Measurements from ENCODE around the gene PHF21B. TPM values are rescaled to one million over a fixed set of nuclear protein-coding genes. Genes with fewer than 3 reads are reported as not detected.
"Not testable (repeated sequence)": the region's sequence is repeated elsewhere in the genome, so short reads cannot be mapped to it uniquely, and the experiment has no call there.

Gene PHF21B
- polyA plus RNA-seq, 3 donors = 4.5 to 9.3 (median 8.5) TPM

DNA sequence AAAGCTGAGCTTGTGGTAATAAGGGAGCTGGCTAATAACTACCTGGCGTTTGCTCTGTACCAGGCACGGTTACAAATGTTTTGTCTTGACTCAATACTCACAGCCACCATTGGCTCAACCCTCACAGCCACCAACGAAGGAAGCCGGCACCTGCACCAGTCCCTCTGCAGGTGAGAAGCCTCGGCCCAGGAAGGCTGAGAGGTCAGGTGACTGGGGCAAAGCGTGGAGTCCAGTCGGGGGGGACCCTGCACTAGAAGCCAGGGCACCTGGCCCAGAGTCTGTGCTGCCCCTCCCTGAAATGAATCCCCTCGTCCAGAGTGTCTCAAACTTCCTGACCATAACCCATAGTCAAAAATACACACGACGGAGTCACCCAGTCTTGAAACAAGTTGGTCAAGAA is 90.1 kb downstream of the PHF21B start:
- no peak for DNase-seq

GRCh38 chr22:44918925-44919392 is 90.8 kb downstream of the PHF21B start:
- no peak for DNase-seq

DNA sequence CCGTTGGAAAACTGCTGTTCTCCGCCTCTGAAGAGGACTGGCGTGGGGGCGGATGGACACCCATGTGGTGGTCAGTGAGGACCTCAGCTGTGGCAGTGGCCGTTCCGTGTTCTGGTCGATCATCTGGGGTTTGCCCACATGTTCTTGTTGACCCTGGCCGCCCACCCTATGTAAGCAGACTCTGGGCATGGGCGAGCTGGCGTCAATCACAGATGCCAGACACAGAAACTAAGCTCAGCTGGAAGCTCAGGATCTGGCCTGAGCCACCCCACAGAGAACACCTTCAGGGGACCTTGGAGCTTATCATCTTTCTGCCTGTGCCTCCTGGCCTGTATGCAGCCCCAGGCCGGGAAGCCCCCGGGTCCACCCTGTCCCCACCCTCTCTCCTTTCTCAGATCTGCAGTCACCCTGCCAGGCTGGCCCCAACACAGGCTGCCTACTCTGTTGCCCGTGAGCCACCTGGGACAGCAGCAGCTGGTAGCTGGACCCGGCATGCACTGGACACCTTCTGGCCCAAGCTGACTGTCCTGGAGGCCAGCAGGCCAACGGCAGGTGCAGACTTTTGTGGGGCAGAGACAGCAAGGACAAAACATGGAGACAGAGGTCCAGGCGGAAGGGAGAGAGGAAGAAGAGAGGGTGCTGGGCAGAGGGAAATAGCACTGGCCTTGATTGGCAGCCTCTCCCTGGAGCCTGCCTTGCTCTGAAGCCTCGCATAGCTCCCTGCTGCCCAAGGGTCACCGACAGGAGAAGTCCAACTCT is 91.5 kb downstream of the PHF21B start:
- DNase-seq = no peak

GRCh38 chr22:44917372-44918165 is 92.2 kb downstream of the PHF21B start:
- no peak for DNase-seq

- no peak for DNase-seq
Observed at GRCh38 chr22:44916281-44917231, 93.2 kb downstream of the PHF21B start.

GRCh38 chr22:44915441-44915840 is 94.4 kb downstream of the PHF21B start:
- DNase-seq = no peak

GRCh38 chr22:44914026-44914721 is 95.6 kb downstream of the PHF21B start:
- no peak for DNase-seq

GRCh38 chr22:44913198-44913983 is 96.4 kb downstream of the PHF21B start:
- DNase-seq = no peak

- DNase-seq = no peak
Observed at GRCh38 chr22:44909241-44909640, 100.6 kb downstream of the PHF21B start.

DNA sequence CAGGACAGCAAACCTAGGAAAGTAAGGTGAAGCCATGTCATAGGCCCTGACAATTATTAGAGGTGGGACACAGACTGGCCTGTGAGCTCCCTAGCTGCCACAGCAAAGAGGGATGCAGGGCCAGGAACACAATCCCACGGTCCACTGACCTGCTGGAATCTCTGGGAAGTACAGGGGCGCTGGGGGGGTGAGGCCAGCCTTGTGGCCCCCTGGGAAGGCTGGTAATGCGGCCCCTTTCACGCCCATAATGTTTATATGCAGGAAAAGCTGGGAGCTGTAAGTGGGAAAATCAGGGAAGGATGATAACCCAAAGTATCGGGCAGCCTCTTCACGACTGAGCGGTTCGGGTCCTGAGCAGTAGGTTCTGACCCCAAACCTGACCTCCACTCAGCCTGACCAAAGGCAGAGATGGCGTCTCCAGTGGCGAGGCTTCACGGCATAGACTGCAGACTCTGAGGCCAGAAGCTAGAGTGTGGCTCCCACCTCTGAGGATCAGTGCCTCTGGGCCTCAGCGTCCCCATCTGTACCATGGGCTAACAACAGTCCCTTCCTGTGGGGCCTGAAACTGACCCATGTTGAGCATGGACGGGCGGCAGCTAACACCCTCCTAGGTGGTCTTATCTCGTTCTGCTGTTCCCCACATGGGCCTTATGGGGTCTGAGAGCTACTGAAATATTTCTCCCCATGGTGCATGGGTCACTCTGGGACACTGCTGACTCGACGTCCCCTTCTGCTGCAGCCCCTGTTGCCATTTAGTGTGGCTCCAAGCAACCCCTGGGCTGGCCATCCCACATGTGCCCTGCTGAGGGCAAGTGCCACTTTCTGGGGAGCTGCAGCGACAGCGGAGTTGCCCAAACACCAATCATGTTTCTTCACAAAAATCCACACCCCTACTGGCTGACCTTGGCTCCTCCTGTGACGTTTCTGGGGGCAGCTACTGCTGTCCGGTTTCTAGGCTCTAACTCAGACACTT is 101.8 kb downstream of the PHF21B start:
- DNase-seq = no peak

DNA sequence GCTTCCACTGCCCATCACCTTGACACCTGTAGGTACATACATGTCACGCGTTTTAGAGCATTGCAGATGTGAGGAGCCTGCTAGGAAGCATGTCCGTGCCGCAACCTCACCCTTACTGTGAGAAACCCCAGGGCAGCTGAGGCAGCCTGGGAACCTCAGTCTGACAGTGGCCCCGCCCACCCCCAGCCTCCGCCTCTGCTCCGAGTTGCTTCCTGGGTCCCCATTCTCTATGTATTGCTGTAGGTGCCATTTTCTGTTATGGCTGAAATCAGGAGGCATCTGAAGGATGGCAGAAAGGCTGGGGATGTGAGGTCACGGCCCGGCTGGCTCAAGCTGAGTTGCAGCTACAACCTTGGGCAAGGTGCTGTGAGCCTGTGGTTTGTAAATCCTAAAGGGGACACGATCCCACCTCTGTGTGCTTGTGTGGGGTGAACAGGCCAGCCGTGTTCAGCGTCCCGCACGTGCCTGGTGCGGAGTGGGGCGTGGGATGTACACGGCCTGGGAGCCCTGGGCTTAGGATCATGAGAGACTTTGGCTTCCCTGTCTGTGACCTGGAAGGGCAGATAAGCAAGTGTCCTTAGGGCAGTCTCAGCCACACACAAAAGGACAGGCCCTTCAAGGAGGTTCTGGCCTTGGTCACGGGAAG is 102.7 kb downstream of the PHF21B start:
- DNase-seq = no peak

DNA sequence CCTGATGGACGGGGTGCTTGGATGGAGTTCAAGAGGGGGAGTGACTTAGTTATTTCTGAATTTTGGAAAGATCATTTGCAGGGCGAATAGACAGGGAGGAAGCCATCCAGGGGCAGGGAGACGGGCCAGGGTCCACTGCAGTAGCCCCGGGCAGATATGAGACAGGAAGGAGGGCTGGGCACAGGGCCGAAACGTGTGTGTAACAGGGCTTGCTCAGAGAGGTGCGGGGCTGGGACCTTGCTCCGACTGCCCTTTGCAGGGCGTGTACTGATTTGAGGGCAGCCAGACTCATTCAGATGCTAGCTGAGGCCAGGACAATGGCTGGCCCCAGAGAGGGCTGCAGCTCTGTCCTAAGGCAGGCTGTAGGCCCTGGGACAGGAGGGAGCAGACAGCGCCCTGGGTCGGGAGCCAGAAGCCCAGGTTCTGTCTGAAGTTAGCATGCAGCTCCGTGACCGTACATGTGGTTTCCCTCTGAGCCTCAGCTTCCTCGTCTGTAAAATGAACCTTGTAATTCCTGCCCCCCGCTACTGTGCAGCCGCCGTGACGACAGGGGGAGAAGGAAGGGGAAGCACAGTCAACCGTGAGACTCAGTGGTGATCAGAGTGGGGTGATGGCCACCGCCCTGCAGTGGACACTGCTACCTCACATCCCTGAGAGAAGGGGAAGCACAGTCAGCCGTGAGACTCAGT is 103.4 kb downstream of the PHF21B start:
- no peak for DNase-seq

- DNase-seq = not testable (repeated sequence)
Observed at GRCh38 chr22:44904492-44905152, 105.2 kb downstream of the PHF21B start.

- DNase-seq = not testable (repeated sequence)
Observed at GRCh38 chr22:44903164-44903563, 106.6 kb downstream of the PHF21B start.

GRCh38 chr22:44901301-44901700 is 108.5 kb downstream of the PHF21B start:
- DNase-seq = no peak

DNA sequence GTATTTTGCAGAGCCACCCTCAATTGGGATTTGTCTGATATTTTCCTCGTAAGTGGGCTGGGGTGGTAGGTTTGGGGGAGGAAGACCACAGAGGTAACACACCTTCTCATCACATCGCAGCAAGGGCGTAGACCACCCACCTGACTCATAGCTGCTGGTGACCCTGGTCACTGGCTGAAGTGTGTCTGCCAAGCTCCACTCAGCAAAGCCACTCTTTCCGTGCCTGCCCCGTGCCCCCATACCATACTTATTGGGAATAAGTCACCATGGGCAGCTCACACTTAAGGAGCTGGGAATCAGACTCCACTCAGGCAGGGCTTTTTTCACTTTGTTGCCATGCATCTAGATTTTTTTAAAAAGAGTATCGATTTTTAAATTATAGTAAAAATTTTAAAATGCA is 111.6 kb downstream of the PHF21B start:
- DNase-seq = no peak

DNA sequence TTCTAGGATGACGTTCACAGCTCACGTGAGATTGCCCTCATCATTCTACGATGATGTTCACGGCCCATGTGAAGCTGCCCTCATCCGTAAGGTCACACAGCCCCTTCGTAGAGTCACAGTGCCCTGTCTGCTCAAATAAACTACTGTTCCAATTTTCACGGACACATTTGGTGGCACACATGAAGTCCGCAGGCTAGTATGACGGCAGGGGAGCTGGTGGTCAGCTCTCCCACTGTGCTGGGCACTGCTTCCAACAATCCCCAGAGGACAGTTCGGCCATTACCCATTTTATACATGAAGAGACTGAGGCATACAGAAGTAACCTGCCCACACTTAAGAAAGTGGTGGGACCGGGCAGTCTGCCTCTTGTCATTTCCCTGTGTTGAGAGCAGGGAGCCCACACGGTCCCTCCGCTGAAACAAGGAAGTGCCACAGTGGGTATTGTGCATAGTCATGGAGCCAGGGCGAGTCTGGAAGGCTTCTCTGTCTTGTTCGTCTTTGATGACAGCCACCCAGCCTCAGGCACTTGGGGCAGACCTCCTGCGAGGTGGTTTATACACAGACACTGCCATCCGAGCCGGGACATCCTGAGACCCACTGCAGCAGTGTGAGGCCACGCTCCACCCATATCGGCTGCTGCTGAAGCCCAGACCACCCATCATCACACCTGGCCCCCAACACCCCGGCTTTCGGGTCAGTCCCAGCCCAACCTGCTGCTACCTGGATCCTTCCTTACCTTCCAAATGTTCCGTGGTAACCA is 114.3 kb downstream of the PHF21B start:
- no peak for DNase-seq

Measured in renal pelvis (tissue), 4 donors.